ENCODE measurements around the gene INSIG1.

DNA sequence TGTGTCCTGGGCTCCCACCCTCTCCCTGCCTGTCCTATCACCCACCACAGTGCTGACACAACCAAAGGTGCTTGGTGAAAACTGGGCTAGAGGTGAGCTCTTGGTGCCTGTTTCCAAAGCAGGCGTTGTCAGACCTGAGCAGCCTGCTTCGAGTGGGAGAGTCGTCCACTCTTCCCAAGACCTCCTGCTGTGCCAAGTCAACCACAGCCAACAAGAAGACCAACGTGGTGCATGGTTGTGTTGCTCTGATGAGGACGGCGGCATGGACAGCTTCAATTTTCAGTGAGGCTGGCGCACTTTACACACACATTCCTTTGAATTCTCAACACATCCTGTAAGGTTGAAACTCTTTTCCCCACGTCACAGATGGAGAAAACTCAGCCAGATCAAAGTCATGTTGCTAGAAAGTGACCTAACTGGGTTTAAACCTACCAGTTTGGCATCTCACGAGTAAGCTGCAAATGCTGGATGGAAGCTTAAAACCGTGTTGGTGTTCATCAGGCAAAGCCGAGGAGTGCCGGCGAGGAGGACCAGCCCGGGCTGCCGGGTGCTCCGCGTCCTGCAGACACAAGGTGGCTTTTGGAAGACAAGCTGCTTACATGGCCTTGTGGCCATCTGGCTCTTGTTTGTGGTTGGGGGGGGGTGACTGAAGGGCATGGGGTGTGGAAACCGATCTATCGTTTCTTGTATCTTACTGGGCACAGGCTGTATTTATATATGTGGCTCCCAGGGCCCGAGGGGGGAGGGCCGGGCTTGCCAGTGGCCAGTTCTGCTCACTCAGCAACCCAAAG, 39.3 kb downstream of the INSIG1 start:
- TF ChIP-seq CTCF (IDR thresholded peaks at IDR 0.05) (no peak), POLR2AphosphoS5 (IDR thresholded peaks at IDR 0.05; ENCODE audit: insufficient read depth in 1 of 2, low read depth in 1 of 2) (no peak), POLR2A (IDR thresholded peaks at IDR 0.05) (no peak)
